PFSK-1 (cell line): Measurements from ENCODE around the gene WDR70.

Experiments used
- FOXP2 ChIP-seq: optimal IDR thresholded peaks from 2 replicates; pipeline ENCODE3; 2011; ENCODE audit warnings: borderline replicate concordance, control low read depth, inconsistent platforms; ENCODE audit not compliant: insufficient read depth; ENCODE audit errors: extremely low read length, extremely low read depth
- POLR2AphosphoS5 ChIP-seq: IDR thresholded peaks from 2 replicates; pipeline ENCODE4 v1.6.1; 2012; ENCODE audit warnings: low read depth, mild to moderate bottlenecking, control low read depth, low read length, moderate library complexity
- SIN3A ChIP-seq: IDR thresholded peaks from 2 replicates; pipeline ENCODE4 v1.6.1; 2012; ENCODE audit warnings: mild to moderate bottlenecking, low read length, moderate library complexity, borderline replicate concordance; ENCODE audit not compliant: insufficient read depth
- TAF1 ChIP-seq: IDR thresholded peaks from 2 replicates; pipeline ENCODE4 v1.6.1; 2012; ENCODE audit warnings: low read length, control low read depth, borderline replicate concordance; ENCODE audit not compliant: insufficient read depth
- TF ChIP-seq, protein P1 (sequence below), 2 experiments: IDR thresholded peaks; 2 replicates each; pipeline versions ENCODE4 v1.6.1 to v1.8.0; 2011 to 2012; ENCODE audit warnings: low read depth in 2 of 2, low read length in 2 of 2, control low read depth in 1 of 2, inconsistent platforms in 1 of 2, mild to moderate bottlenecking in 1 of 2, moderate library complexity in 1 of 2; ENCODE audit not compliant: insufficient read depth in 1 of 2

Gene WDR70

DNA sequence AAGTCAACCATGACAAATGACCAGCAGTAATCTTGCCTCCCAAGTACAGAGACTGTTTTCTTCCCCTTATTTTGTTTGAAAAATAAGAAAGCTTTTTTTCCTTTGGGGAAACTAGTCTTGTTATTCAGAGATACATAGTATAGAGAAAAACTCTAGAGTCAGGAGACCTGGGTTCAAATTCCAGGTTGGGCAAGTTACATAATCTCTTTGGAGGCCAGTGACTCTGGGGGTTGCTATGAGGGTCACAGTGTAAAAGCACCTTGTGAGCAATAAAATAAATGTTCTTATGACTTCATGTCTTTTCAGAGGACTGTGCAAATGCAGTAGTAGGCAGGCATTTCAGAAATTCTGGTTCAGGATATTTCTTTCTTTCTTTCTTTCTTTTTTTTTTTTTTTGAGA, 389.3 kb downstream of the WDR70 start:
- TF ChIP-seq, protein P1, sequence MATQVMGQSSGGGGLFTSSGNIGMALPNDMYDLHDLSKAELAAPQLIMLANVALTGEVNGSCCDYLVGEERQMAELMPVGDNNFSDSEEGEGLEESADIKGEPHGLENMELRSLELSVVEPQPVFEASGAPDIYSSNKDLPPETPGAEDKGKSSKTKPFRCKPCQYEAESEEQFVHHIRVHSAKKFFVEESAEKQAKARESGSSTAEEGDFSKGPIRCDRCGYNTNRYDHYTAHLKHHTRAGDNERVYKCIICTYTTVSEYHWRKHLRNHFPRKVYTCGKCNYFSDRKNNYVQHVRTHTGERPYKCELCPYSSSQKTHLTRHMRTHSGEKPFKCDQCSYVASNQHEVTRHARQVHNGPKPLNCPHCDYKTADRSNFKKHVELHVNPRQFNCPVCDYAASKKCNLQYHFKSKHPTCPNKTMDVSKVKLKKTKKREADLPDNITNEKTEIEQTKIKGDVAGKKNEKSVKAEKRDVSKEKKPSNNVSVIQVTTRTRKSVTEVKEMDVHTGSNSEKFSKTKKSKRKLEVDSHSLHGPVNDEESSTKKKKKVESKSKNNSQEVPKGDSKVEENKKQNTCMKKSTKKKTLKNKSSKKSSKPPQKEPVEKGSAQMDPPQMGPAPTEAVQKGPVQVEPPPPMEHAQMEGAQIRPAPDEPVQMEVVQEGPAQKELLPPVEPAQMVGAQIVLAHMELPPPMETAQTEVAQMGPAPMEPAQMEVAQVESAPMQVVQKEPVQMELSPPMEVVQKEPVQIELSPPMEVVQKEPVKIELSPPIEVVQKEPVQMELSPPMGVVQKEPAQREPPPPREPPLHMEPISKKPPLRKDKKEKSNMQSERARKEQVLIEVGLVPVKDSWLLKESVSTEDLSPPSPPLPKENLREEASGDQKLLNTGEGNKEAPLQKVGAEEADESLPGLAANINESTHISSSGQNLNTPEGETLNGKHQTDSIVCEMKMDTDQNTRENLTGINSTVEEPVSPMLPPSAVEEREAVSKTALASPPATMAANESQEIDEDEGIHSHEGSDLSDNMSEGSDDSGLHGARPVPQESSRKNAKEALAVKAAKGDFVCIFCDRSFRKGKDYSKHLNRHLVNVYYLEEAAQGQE (IDR thresholded peaks at IDR 0.05; ENCODE audit: insufficient read depth in 1 of 2, low read depth in 2 of 2, low read length in 2 of 2): no peak
- TF ChIP-seq TAF1 (no peak), POLR2AphosphoS5 (no peak), SIN3A (no peak), FOXP2 (no peak)

DNA sequence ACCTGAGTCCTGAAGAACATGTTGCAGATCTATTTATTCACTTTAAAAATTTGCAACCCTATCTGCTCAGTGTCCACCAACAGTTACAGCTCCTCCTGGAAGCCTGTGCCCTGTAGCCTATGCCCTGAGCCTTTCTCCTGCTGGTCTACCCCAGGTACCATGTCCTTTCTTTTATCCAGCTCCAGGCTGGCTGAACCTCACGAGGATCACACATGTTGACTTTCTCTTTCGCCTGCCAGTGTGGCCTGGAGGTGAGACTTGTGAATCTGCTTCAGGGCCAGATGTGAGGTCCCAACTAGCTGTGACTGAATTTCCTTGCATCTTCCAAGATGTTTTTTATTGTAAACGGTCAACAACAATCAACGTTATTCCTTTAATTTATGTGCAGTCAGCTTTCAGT, 390.0 kb downstream of the WDR70 start:
- TF ChIP-seq SIN3A (no peak), TAF1 (no peak), FOXP2 (no peak), POLR2AphosphoS5 (no peak)
- TF ChIP-seq, protein P1 (IDR thresholded peaks at IDR 0.05; ENCODE audit: insufficient read depth in 1 of 2, low read depth in 2 of 2, low read length in 2 of 2): no peak

DNA sequence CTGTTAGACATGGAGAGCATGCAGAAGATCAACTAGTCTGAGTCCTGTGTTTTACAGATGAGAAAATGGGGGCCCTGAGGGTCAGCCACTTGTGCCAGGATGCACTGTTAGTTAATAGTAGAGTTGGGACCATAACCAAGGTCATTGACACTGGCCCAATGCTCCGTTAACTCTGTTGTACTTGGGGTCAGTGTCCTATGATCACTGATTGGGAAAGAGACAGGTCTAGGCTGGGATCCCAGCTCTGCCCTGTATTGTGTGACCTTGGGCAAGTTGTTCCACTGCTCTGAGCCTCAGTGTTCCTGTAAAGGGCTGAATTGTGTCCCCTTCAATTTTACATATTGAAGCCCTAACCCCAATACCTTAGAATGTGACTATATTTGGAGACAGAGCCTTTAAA, 390.7 kb downstream of the WDR70 start:
- TF ChIP-seq, protein P1 (IDR thresholded peaks at IDR 0.05; ENCODE audit: insufficient read depth in 1 of 2, low read depth in 2 of 2, low read length in 2 of 2): no peak
- TF ChIP-seq TAF1 (no peak), SIN3A (no peak), FOXP2 (no peak), POLR2AphosphoS5 (no peak)

DNA sequence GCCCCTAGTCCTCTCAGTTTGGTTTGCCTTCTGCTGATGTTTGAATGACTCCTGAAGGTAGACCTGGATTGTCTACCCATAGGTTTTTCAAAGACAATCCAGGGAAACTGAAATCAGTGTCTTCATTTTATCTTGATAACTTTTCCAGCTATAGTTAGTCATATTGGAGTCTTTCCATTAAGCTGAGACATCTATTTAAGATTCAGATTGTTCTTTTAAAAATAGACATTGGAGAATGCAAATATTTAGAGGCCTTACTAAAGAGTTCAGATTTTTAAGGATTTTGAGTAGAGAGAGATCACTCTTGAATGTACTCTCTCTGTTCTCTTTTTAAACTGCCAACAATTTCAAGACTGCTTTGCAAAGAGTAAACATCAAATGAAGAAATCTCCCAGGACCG, 391.7 kb downstream of the WDR70 start:
- TF ChIP-seq POLR2AphosphoS5 (no peak), TAF1 (no peak), SIN3A (no peak), FOXP2 (no peak)
- TF ChIP-seq, protein P1 (IDR thresholded peaks at IDR 0.05; ENCODE audit: insufficient read depth in 1 of 2, low read depth in 2 of 2, low read length in 2 of 2): no peak

DNA sequence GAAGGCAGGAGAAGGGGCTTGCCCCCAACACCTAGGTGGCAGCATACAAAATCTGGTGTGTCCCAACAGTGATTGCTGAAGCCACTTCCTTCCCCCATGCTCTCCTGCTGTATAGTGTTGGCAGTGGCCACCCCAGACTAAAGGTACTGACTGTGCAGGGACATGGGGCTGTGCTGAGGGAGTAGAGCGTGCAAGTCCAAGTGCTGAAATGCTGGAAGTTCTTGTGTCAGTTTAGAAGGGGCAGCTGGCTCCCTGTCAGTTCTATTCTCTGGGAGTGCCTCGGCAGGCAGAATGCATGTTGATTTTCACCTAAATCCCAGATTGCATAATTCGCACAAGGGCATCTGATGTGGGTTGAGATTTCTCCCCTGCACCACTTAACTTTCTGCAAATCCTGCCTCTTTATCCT, 392.1 kb downstream of the WDR70 start:
- no peak for TF ChIP-seq SIN3A
- TF ChIP-seq, protein P1 (IDR thresholded peaks at IDR 0.05; ENCODE audit: insufficient read depth in 1 of 2, low read depth in 2 of 2, low read length in 2 of 2): no peak
